Activated CD4-positive, alpha-beta T cell treated with anti-CD3 and anti-CD28 coated beads for 36 hours (primary cell): Measurements from ENCODE around the gene SLITRK6. TPM values are rescaled to one million over a fixed set of nuclear protein-coding genes. Genes with fewer than 3 reads are reported as not detected.
"Not testable (repeated sequence)": the region's sequence is repeated elsewhere in the genome, so short reads cannot be mapped to it uniquely, and the experiment has no call there.

ENCODE experiments used
- ATAC-seq: fragments of 200-7000 bp; cut with Tn5 transposase; one replicate; pipeline ENCODE4 v1.10.0; 2021; ENCODE audit warnings: mild to moderate bottlenecking, moderate library complexity
- CTCF ChIA-PET: fragments of 350-600 bp; sonication (Branson Sonifier 250); formaldehyde crosslinking; loops from one replicate; lab custom pipeline; 2021; ENCODE audit warnings: antibody characterized with exemption; lab: Charles Lee
- POLR2A ChIA-PET: fragments of 350-600 bp; sonication (Branson Sonifier 250); formaldehyde crosslinking; loops from one replicate; lab custom pipeline; 2021; ENCODE audit warnings: antibody characterized with exemption, inconsistent platforms; lab: Charles Lee
- DNase-seq: peaks from one replicate; pipeline ENCODE4 v3.0.0-alpha.2; 2020
- H3K27ac Mint-ChIP-seq: one replicate; pipeline ENCODE4 v1.8.0; 2021; ENCODE audit warnings: mixed read lengths
- H3K27me3 Mint-ChIP-seq: one replicate; pipeline ENCODE4 v1.8.0; 2021; ENCODE audit warnings: mixed read lengths
- H3K36me3 Mint-ChIP-seq: one replicate; pipeline ENCODE4 v1.8.0; 2021; ENCODE audit warnings: low read depth, mixed read lengths
- H3K4me1 Mint-ChIP-seq: one replicate; pipeline ENCODE4 v1.8.0; 2021; ENCODE audit warnings: mixed read lengths
- H3K4me3 Mint-ChIP-seq: one replicate; pipeline ENCODE4 v1.8.0; 2021; ENCODE audit warnings: mild to moderate bottlenecking, moderate library complexity, mixed read lengths
- H3K9me3 Mint-ChIP-seq: one replicate; pipeline ENCODE4 v1.8.0; 2021; ENCODE audit warnings: low read depth, mixed read lengths
- intact Hi-C, 2 experiments: fragments of 100-400 bp; cut with DNase I in 1 of 2; cut with micrococcal nuclease in 1 of 2; formaldehyde crosslinking; loops; one replicate each; pipeline versions ENCODE4 v1.14.2 to v1.15.1; 2022 to 2024; cut with DNase I, micrococcal nuclease
- total RNA-seq, 2 experiments: library from RNA; stranded (reverse); gene quantifications; one replicate each; pipeline ENCODE4 v1.2.3, GENCODE V29; 2021

SLITRK6 gene
- total RNA-seq, 2 experiments from 2014 or later: not detected

- Mint-ChIP-seq H3K9me3 (no peaks in the 10 kb centered on the region), H3K27ac (no peak overlapping the region), H3K4me1 (no peaks in the 10 kb centered on the region), H3K4me3 (no peak overlapping the region), H3K27me3 (no peaks in the 10 kb centered on the region), H3K36me3 (no peaks in the 10 kb centered on the region)
- intact Hi-C loops: loop anchor here (1.0 to 5.0 kb wide), 3 partner anchors 889 to 910 kb away; no protein-coding TSS in a partner anchor
- ATAC-seq: peak; percentile 42
- POLR2A ChIA-PET: no interaction called here
- no peak for DNase-seq
- CTCF ChIA-PET: interaction anchor here (0.7 to 2.5 kb wide), 2 partner anchors 816 to 910 kb away, joined by 3 to 11 read pairs; no protein-coding TSS in a partner anchor
Observed at GRCh38 chr13:85806553-85807175, 7.4 kb upstream of the SLITRK6 start.

- POLR2A ChIA-PET: no interaction called here
- Mint-ChIP-seq H3K36me3 (no peaks in the 10 kb centered on the region), H3K4me1 (no peaks in the 10 kb centered on the region), H3K4me3 (no peak overlapping the region), H3K9me3 (no peaks in the 10 kb centered on the region), H3K27me3 (no peaks in the 10 kb centered on the region), H3K27ac (no peak overlapping the region)
- CTCF ChIA-PET: no interaction called here
- intact Hi-C loops: no loop called here
- DNase-seq (no peak), ATAC-seq (no peak)
Observed at GRCh38 chr13:85798556-85798955, 663 bp downstream of the SLITRK6 start.

- Mint-ChIP-seq H3K4me1 (no peaks in the 10 kb centered on the region), H3K27ac (no peak overlapping the region), H3K9me3 (no peaks in the 10 kb centered on the region), H3K36me3 (no peaks in the 10 kb centered on the region), H3K27me3 (no peaks in the 10 kb centered on the region), H3K4me3 (no peak overlapping the region)
- ChIA-PET POLR2A (no interaction called here), CTCF (interaction anchor here (0.9 kb wide), 1 partner anchor 901 kb away, joined by 3 read pairs; no protein-coding TSS in a partner anchor)
- no peak for DNase-seq
- intact Hi-C loops: no loop called here
- ATAC-seq: no peak
Observed at GRCh38 chr13:85797311-85797710, 1.9 kb downstream of the SLITRK6 start.

GRCh38 chr13:85785205-85785604, 14.0 kb downstream of the SLITRK6 start:
- H3K27ac Mint-ChIP-seq: no peak overlapping the region
- ChIA-PET CTCF (no interaction called here), POLR2A (no interaction called here)
- H3K4me3 Mint-ChIP-seq: no peak overlapping the region
- intact Hi-C loops: no loop called here
- H3K9me3 Mint-ChIP-seq: no peaks in the 10 kb centered on the region
- H3K27me3 Mint-ChIP-seq: no peaks in the 10 kb centered on the region
- no peaks in the 10 kb centered on the region for H3K4me1 Mint-ChIP-seq
- no peak for ATAC-seq
- no peaks in the 10 kb centered on the region for H3K36me3 Mint-ChIP-seq
- DNase-seq: no peak

GRCh38 chr13:85772367-85772766, 26.9 kb downstream of the SLITRK6 start:
- DNase-seq: no peak
- H3K9me3 Mint-ChIP-seq: peaks cover 4% of the 10 kb centered on the region
- H3K4me1 Mint-ChIP-seq: no peaks in the 10 kb centered on the region
- intact Hi-C loops: no loop called here
- no peaks in the 10 kb centered on the region for H3K36me3 Mint-ChIP-seq
- ATAC-seq: no peak
- H3K4me3 Mint-ChIP-seq: no peak overlapping the region
- no peak overlapping the region for H3K27ac Mint-ChIP-seq
- ChIA-PET CTCF (interaction anchor here (0.7 kb wide), 1 partner anchor 1285 kb away, joined by 3 read pairs; no protein-coding TSS in a partner anchor), POLR2A (no interaction called here)
- no peaks in the 10 kb centered on the region for H3K27me3 Mint-ChIP-seq

GRCh38 chr13:85771856-85772255, 27.4 kb downstream of the SLITRK6 start:
- Mint-ChIP-seq H3K4me3 (no peak overlapping the region), H3K36me3 (no peaks in the 10 kb centered on the region), H3K9me3 (peaks cover 4% of the 10 kb centered on the region), H3K27ac (no peak overlapping the region), H3K4me1 (no peaks in the 10 kb centered on the region), H3K27me3 (no peaks in the 10 kb centered on the region)
- POLR2A ChIA-PET: no interaction called here
- CTCF ChIA-PET: interaction anchor here (0.7 kb wide), 1 partner anchor 1285 kb away, joined by 3 read pairs; no protein-coding TSS in a partner anchor
- DNase-seq: no peak
- intact Hi-C loops: no loop called here
- no peak for ATAC-seq

GRCh38 chr13:85768946-85769345, 30.3 kb downstream of the SLITRK6 start:
- DNase-seq: no peak

GRCh38 chr13:85755123-85755522, 44.1 kb downstream of the SLITRK6 start:
- no peak for ATAC-seq
- CTCF ChIA-PET: no interaction called here

More at GRCh38 chr13:85768946-85769345, 30.3 kb downstream of the SLITRK6 start:
- Mint-ChIP-seq H3K27ac (no peak overlapping the region), H3K9me3 (peaks cover under 1% of the 10 kb centered on the region), H3K4me1 (no peaks in the 10 kb centered on the region), H3K27me3 (no peaks in the 10 kb centered on the region), H3K4me3 (no peak overlapping the region), H3K36me3 (no peaks in the 10 kb centered on the region)
- ChIA-PET CTCF (no interaction called here), POLR2A (no interaction called here)
- intact Hi-C loops: no loop called here
- ATAC-seq: no peak

GRCh38 chr13:85743201-85743770, 55.9 kb downstream of the SLITRK6 start:
- CTCF ChIA-PET, H3K27ac Mint-ChIP-seq, H3K27me3 Mint-ChIP-seq, H3K4me1 Mint-ChIP-seq, intact Hi-C loops, DNase-seq, H3K4me3 Mint-ChIP-seq, H3K9me3 Mint-ChIP-seq, ATAC-seq, POLR2A ChIA-PET, H3K36me3 Mint-ChIP-seq: not testable (repeated sequence)

More at GRCh38 chr13:85755123-85755522, 44.1 kb downstream of the SLITRK6 start:
- intact Hi-C loops: no loop called here
- no peaks in the 10 kb centered on the region for H3K27me3 Mint-ChIP-seq
- POLR2A ChIA-PET: no interaction called here
- H3K9me3 Mint-ChIP-seq: no peaks in the 10 kb centered on the region
- no peak for DNase-seq
- no peaks in the 10 kb centered on the region for H3K4me1 Mint-ChIP-seq
- H3K27ac Mint-ChIP-seq: no peak overlapping the region
- H3K4me3 Mint-ChIP-seq: no peak overlapping the region
- no peaks in the 10 kb centered on the region for H3K36me3 Mint-ChIP-seq
